RWPE2 (cell line): ENCODE results near the gene DHX9.
A peak's percentile ranks its signal among the peaks of the same experiment; 100 is the strongest.

Experiments
- ATAC-seq: fragments of 200-7000 bp; cut with Tn5 transposase; 3 replicates; pipeline ENCODE4 v1.9.1; 2021; ENCODE audit warnings: low read depth
- DNase-seq: peaks from one replicate; pipeline ENCODE4 v3.0.0-alpha.2; 2020; ENCODE audit warnings: low spot score
- H3K27ac ChIP-seq: fragments of 450-650 bp; 2 replicates; pipeline ENCODE4 v1.5.1; 2017; ENCODE audit warnings: mild to moderate bottlenecking; ENCODE audit not compliant: poor library complexity, severe bottlenecking
- H3K27me3 ChIP-seq: fragments of 250-450 bp; sonication (Bioruptor Pico); 2 replicates; pipeline ENCODE4 v1.5.1; 2021; ENCODE audit warnings: mild to moderate bottlenecking, moderate library complexity; ENCODE audit not compliant: insufficient read depth, poor library complexity, severe bottlenecking
- H3K36me3 ChIP-seq: fragments of 250-450 bp; sonication (Bioruptor Pico); 2 replicates; pipeline ENCODE4 v1.5.1; 2020; ENCODE audit warnings: low read depth, mild to moderate bottlenecking, moderate library complexity
- H3K4me1 ChIP-seq: fragments of 250-450 bp; sonication (Bioruptor Pico); 2 replicates; pipeline ENCODE4 v1.5.1; 2021; ENCODE audit warnings: mild to moderate bottlenecking, moderate library complexity; ENCODE audit not compliant: insufficient read depth, poor library complexity, severe bottlenecking
- H3K4me3 ChIP-seq: fragments of 250-450 bp; sonication (Bioruptor Pico); 2 replicates; pipeline ENCODE4 v1.5.1; 2021; ENCODE audit warnings: mild to moderate bottlenecking, moderate library complexity; ENCODE audit not compliant: severe bottlenecking
- H3K9me3 ChIP-seq: fragments of 250-450 bp; sonication (Bioruptor Pico); 2 replicates; pipeline ENCODE4 v1.5.1; 2021; ENCODE audit warnings: mild to moderate bottlenecking, moderate library complexity; ENCODE audit not compliant: severe bottlenecking
- CTCF ChIP-seq: fragments of 450-650 bp; IDR thresholded peaks from one replicate; pipeline ENCODE4 v1.5.1; 2017; ENCODE audit warnings: mild to moderate bottlenecking, moderate library complexity; ENCODE audit not compliant: poor library complexity, severe bottlenecking

DHX9 gene

DNA sequence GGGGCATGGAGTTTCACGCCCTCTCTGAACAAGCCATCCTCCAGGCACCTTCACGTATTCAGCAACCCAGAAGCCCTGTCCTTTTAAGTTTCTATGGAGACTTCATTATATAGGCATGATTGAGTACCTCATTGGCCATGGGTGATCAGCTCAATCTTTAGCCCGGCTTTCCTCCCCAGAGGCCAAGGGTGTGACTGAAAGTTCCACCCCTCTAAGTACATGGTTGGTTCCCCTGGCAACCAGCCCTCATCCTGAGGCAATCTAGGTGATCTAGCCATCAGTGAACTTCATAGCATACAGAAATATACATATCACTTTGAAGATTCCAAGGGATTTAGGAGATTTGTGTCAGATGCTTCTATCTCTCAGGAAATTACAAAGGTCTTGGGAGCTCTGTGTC lies 21.3 kb upstream of the DHX9 start:
- DNase-seq (no peak), ATAC-seq (no peak)
- Histone ChIP-seq H3K36me3 (no peaks in the 10 kb centered on the region), H3K4me3 (no peak overlapping the region), H3K9me3 (no peaks in the 10 kb centered on the region), H3K27me3 (no peaks in the 10 kb centered on the region), H3K4me1 (no peaks in the 10 kb centered on the region), H3K27ac (no peak overlapping the region)
- no peak for TF ChIP-seq CTCF

GRCh38 chr1:182823220-182823619 lies 15.9 kb upstream of the DHX9 start:
- Histone ChIP-seq H3K4me3 (no peak overlapping the region), H3K9me3 (no peaks in the 10 kb centered on the region), H3K27me3 (no peaks in the 10 kb centered on the region), H3K4me1 (no peaks in the 10 kb centered on the region), H3K27ac (no peak overlapping the region), H3K36me3 (no peaks in the 10 kb centered on the region)
- ATAC-seq: no peak
- no peak for DNase-seq
- TF ChIP-seq CTCF: no peak

GRCh38 chr1:182826892-182827291 lies 12.3 kb upstream of the DHX9 start:
- DNase-seq (no peak), ATAC-seq (no peak)
- Histone ChIP-seq H3K4me3 (no peak overlapping the region), H3K27me3 (no peaks in the 10 kb centered on the region), H3K9me3 (no peaks in the 10 kb centered on the region), H3K27ac (no peak overlapping the region), H3K36me3 (no peaks in the 10 kb centered on the region), H3K4me1 (no peaks in the 10 kb centered on the region)
- no peak for TF ChIP-seq CTCF

- H3K9me3 ChIP-seq: no peaks in the 10 kb centered on the region
- no peaks in the 10 kb centered on the region for H3K27me3 ChIP-seq
- ATAC-seq (no peak), DNase-seq (no peak)
- H3K4me3 ChIP-seq: no peak overlapping the region
- no peak for TF ChIP-seq CTCF
- H3K4me1 ChIP-seq: peaks cover 4% of the 10 kb centered on the region
- no peak overlapping the region for H3K27ac ChIP-seq
- H3K36me3 ChIP-seq: no peaks in the 10 kb centered on the region
Observed at GRCh38 chr1:182829285-182829932, 9.7 kb upstream of the DHX9 start.

DNA sequence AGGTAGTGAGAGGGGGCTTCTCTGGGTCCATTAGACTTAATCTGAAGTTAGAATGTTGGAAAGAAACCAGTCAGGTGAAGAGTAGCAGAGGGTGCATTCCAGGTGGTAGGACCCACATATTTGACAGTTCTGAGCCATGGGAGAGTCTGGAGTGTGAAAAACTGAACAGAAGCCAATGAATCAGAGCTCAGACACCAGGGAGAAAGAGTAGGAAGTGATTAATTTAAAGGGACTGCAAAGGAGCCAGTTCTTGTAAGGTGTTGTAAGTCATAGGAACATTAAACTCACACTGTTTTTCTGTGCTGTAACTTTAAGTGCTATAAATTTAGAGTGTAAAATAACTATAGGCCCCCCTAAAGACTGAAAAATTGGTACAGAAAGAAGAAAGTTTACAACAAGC lies 5.9 kb upstream of the DHX9 start:
- ATAC-seq: peak; percentile 98
- Histone ChIP-seq H3K27me3 (no peaks in the 10 kb centered on the region), H3K27ac (no peak overlapping the region), H3K4me3 (no peak overlapping the region), H3K9me3 (no peaks in the 10 kb centered on the region), H3K4me1 (peaks cover 4% of the 10 kb centered on the region), H3K36me3 (no peaks in the 10 kb centered on the region)
- DNase-seq: no peak
- no peak for TF ChIP-seq CTCF
